Neuronal stem cell (in vitro differentiated cells): Measurements from ENCODE around the gene PTCD1.

Experiments
- DNase-seq: peaks from one replicate; pipeline ENCODE4 v3.0.0-alpha.2; 2013; ENCODE audit warnings: low spot score
- H2AFZ ChIP-seq: one replicate; pipeline ENCODE4 v1.6.1; 2013; ENCODE audit warnings: mild to moderate bottlenecking, low read length, inconsistent platforms
- H2AK5ac ChIP-seq: 2 replicates; pipeline ENCODE4 v1.6.1; 2013; ENCODE audit warnings: low read depth, mild to moderate bottlenecking, inconsistent platforms, low read length, moderate library complexity, mixed read lengths
- H2BK120ac ChIP-seq: 2 replicates; pipeline ENCODE4 v1.6.1; 2013; ENCODE audit warnings: low read depth, mild to moderate bottlenecking, inconsistent platforms, low read length, moderate library complexity, mixed read lengths
- H2BK12ac ChIP-seq: one replicate; pipeline ENCODE4 v1.6.1; 2013; ENCODE audit warnings: low read length, inconsistent platforms
- H2BK15ac ChIP-seq: 2 replicates; pipeline ENCODE4 v1.6.1; 2013; ENCODE audit warnings: mild to moderate bottlenecking, low read length, inconsistent platforms, mixed read lengths
- H2BK5ac ChIP-seq: one replicate; pipeline ENCODE4 v1.6.1; 2013; ENCODE audit warnings: inconsistent platforms, mild to moderate bottlenecking, low read length, moderate library complexity
- H3K14ac ChIP-seq: one replicate; pipeline ENCODE4 v1.6.1; 2013; ENCODE audit warnings: low read length, inconsistent platforms
- H3K18ac ChIP-seq: 2 replicates; pipeline ENCODE4 v1.6.1; 2013; ENCODE audit warnings: low read length, inconsistent platforms
- H3K23ac ChIP-seq: 2 replicates; pipeline ENCODE4 v1.6.1; 2013; ENCODE audit warnings: low read depth, mild to moderate bottlenecking, mixed read lengths, low read length, inconsistent platforms; ENCODE audit not compliant: poor library complexity
- H3K27ac ChIP-seq: replicated peaks from 3 replicates; pipeline ENCODE4 v1.5.1; 2013; ENCODE audit warnings: low read length, inconsistent platforms
- H3K27me3 ChIP-seq, 3 experiments: 2 replicates each; pipeline ENCODE4 v1.6.1; 2013; ENCODE audit warnings: low read length in 3 of 3, mild to moderate bottlenecking in 2 of 3, inconsistent platforms in 1 of 3, low read depth in 1 of 3, mixed read lengths in 1 of 3, moderate library complexity in 1 of 3; ENCODE audit not compliant: control insufficient read depth in 3 of 3, insufficient read depth in 3 of 3
- H3K36me3 ChIP-seq, 2 donors: replicated peaks in 1 of 2; 2 replicates each; pipeline ENCODE4 v1.6.1; 2013; ENCODE audit warnings: low read length in 2 of 2; ENCODE audit not compliant: control insufficient read depth in 2 of 2, insufficient read depth in 2 of 2
- H3K4ac ChIP-seq: 2 replicates; pipeline ENCODE4 v1.6.1; 2013; ENCODE audit warnings: inconsistent platforms, mild to moderate bottlenecking, low read length, moderate library complexity
- H3K4me1 ChIP-seq, 2 donors: 1 replicate in 1 of 2; 2 replicates in 1 of 2; pipeline ENCODE4 v1.6.1; 2013; ENCODE audit warnings: low read length in 2 of 2, low read depth in 1 of 2; ENCODE audit not compliant: control insufficient read depth in 2 of 2, insufficient read depth in 1 of 2
- H3K4me2 ChIP-seq: one replicate; pipeline ENCODE4 v1.6.1; 2013; ENCODE audit warnings: mild to moderate bottlenecking, low read length, inconsistent platforms; ENCODE audit not compliant: insufficient read depth, poor library complexity, severe bottlenecking
- H3K4me3 ChIP-seq, 2 donors: 2 replicates each; pipeline ENCODE4 v1.5.1; 2013; ENCODE audit warnings: low read length in 2 of 2, mild to moderate bottlenecking in 2 of 2, inconsistent platforms in 1 of 2, moderate library complexity in 1 of 2
- H3K79me1 ChIP-seq: one replicate; pipeline ENCODE4 v1.6.1; 2013; ENCODE audit warnings: low read depth, mild to moderate bottlenecking, inconsistent platforms, low read length, moderate library complexity
- H3K9ac ChIP-seq: one replicate; pipeline ENCODE4 v1.6.1; 2013; ENCODE audit warnings: mild to moderate bottlenecking, low read depth, low read length, inconsistent platforms; ENCODE audit not compliant: poor library complexity
- H3K9me3 ChIP-seq, 2 donors: replicated peaks in 1 of 2; 2 replicates each; pipeline versions ENCODE3 to v1.6.1; 2013; ENCODE audit warnings: low read length in 2 of 2, mild to moderate bottlenecking in 2 of 2, inconsistent platforms in 1 of 2, low read depth in 1 of 2, mixed read lengths in 1 of 2, moderate library complexity in 1 of 2; ENCODE audit not compliant: control insufficient read depth in 2 of 2, insufficient read depth in 1 of 2
- H4K8ac ChIP-seq: one replicate; pipeline ENCODE4 v1.6.1; 2013; ENCODE audit warnings: low read depth, mild to moderate bottlenecking, inconsistent platforms, low read length, moderate library complexity
- H4K91ac ChIP-seq: one replicate; pipeline ENCODE4 v1.6.1; 2013; ENCODE audit warnings: low read length, low read depth, mild to moderate bottlenecking, inconsistent platforms; ENCODE audit not compliant: poor library complexity
- WGBS, 2 donors: extraction: QIAGEN DNeasy Blood & Tissue Kit; methylation state at CpG; one replicate each; pipeline ENCODE4 v1.1.7; 2013; ENCODE audit warnings: missing lambda C conversion rate in 2 of 2, mixed read lengths in 1 of 2; ENCODE audit not compliant: insufficient read length in 2 of 2, insufficient replicate concordance in 1 of 2; ENCODE audit errors: extremely low coverage in 2 of 2; 5-methylcytosine and 5-hydroxymethylcytosine counted together

The PTCD1 gene

GRCh38 chr7:99395616-99396327 lies 42.8 kb downstream of the PTCD1 start:
- Histone ChIP-seq H2BK120ac (no peak overlapping the region), H3K4me3 (peak overlapping the region in 1 of 2 donors; percentile 28), H3K4ac (no peak overlapping the region), H2BK12ac (no peak overlapping the region), H2AK5ac (no peak overlapping the region), H2AFZ (no peak overlapping the region), H4K8ac (no peak overlapping the region), H3K9me3 (no peaks in the 10 kb centered on the region), H3K27ac (no peak overlapping the region), H3K18ac (no peak overlapping the region), H3K14ac (no peak overlapping the region), H3K79me1 (peaks cover 3% of the 10 kb centered on the region), H3K23ac (no peak overlapping the region), H3K4me2 (no peak overlapping the region), H3K4me1 (peaks cover 0 to 12% of the 10 kb centered on the region in 2 donors), H3K9ac (no peak overlapping the region), H3K27me3 (no peaks in the 10 kb centered on the region), H3K36me3 (peaks cover 53 to 98% of the 10 kb centered on the region in 2 donors), H4K91ac (no peak overlapping the region), H2BK5ac (no peak overlapping the region), H2BK15ac (no peak overlapping the region)
- no peak for DNase-seq
- WGBS, 2 donors = no CpG with 5 or more reads among the region's 14 CpGs

- Histone ChIP-seq H3K27me3 (no peaks in the 10 kb centered on the region), H3K4ac (no peak overlapping the region), H2AK5ac (peak overlapping the region; percentile 73), H4K91ac (no peak overlapping the region), H3K4me2 (no peak overlapping the region), H3K18ac (no peak overlapping the region), H3K27ac (no peak overlapping the region), H3K4me1 (peaks cover 0 to 12% of the 10 kb centered on the region in 2 donors), H2BK5ac (peak overlapping the region; percentile 61), H3K36me3 (peaks cover 44 to 96% of the 10 kb centered on the region in 2 donors), H2BK15ac (no peak overlapping the region), H3K9me3 (no peaks in the 10 kb centered on the region), H2BK120ac (no peak overlapping the region), H2BK12ac (peak overlapping the region; percentile 41), H3K23ac (peak overlapping the region; percentile 80), H3K4me3 (no peak overlapping the region), H3K14ac (no peak overlapping the region), H2AFZ (no peak overlapping the region), H3K79me1 (peaks cover 6% of the 10 kb centered on the region), H3K9ac (peak overlapping the region; percentile 45), H4K8ac (peak overlapping the region; percentile 92)
- DNase-seq = no peak
- no CpG with 5 or more reads among the region's 4 CpGs for WGBS, 2 donors
Measured at GRCh38 chr7:99394188-99394502, 44.5 kb downstream of the PTCD1 start.

GRCh38 chr7:99393355-99394187 lies 45.0 kb downstream of the PTCD1 start:
- Histone ChIP-seq H2BK15ac (no peak overlapping the region), H3K18ac (peak overlapping the region; percentile 98), H3K4me1 (peaks cover 0 to 12% of the 10 kb centered on the region in 2 donors), H3K79me1 (peaks cover 6% of the 10 kb centered on the region), H4K91ac (no peak overlapping the region), H3K4me3 (peak overlapping the region in 1 of 2 donors; percentile 86), H2AK5ac (peak overlapping the region; percentile 73), H3K27me3 (no peaks in the 10 kb centered on the region), H3K36me3 (peaks cover 38 to 91% of the 10 kb centered on the region in 2 donors), H2BK12ac (no peak overlapping the region), H2BK120ac (no peak overlapping the region), H3K14ac (peak overlapping the region; percentile 5), H3K4me2 (peak overlapping the region; percentile 91), H3K27ac (peak overlapping the region; percentile 83), H3K4ac (no peak overlapping the region), H3K9ac (peak overlapping the region; percentile 95), H3K9me3 (no peaks in the 10 kb centered on the region), H4K8ac (peak overlapping the region; percentile 92), H3K23ac (peak overlapping the region; percentile 92), H2BK5ac (peak overlapping the region; percentile 94), H2AFZ (no peak overlapping the region)
- no CpG with 5 or more reads among the region's 30 CpGs for WGBS, 2 donors
- peak; percentile 74 for DNase-seq
